NCI-H748 treated with DMSO at 0.1 percent for 48 hours (cell line): Measurements from ENCODE around the gene WNT10A.
A peak's percentile ranks its signal among the peaks of the same experiment; 100 is the strongest.
"Not testable (repeated sequence)": the region's sequence is repeated elsewhere in the genome, so short reads cannot be mapped to it uniquely, and the experiment has no call there.

Source experiments
- DNase-seq: peaks from one replicate; lab custom pipeline; 2025; lab: John Stamatoyannopoulos, UW

The WNT10A gene

DNA sequence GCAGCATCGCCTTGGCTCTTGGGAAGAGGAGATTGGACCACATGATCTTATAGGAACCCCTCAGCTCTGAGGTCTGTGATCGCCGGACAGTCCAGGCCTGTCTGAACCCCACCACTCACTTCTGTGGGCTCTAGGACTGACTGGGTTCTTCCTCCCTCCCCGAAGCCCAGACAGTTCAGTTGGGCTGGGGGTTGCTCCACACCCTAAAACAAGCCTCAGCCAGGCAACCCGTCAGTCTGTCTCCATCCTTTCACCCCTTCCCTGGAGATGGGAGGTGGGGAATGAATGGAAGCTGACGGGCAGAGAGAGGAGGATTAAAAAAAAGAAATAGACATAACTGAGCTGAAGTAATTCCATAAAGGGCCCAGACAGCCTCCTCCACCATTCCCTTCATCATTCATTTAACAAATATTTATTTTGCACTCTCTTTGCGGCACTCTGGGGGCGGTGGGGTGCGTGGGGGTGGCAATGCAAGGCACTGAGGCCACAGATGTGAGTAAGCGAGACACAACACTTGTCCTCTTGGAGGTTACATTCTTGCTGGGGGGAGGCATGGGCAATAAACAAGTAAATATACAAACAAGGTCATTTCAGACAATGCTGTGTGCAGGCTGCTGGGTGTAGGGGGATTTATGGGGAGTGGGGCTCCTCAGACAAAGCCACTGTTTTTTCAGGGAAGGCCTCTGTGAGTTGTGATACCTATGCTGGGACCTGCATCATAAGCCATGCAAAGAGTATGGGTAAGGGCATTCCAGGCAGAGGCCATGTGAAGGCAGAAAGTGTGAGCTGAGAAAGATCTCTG is 12.9 kb downstream of the WNT10A start:
- DNase-seq, result no peak

DNA sequence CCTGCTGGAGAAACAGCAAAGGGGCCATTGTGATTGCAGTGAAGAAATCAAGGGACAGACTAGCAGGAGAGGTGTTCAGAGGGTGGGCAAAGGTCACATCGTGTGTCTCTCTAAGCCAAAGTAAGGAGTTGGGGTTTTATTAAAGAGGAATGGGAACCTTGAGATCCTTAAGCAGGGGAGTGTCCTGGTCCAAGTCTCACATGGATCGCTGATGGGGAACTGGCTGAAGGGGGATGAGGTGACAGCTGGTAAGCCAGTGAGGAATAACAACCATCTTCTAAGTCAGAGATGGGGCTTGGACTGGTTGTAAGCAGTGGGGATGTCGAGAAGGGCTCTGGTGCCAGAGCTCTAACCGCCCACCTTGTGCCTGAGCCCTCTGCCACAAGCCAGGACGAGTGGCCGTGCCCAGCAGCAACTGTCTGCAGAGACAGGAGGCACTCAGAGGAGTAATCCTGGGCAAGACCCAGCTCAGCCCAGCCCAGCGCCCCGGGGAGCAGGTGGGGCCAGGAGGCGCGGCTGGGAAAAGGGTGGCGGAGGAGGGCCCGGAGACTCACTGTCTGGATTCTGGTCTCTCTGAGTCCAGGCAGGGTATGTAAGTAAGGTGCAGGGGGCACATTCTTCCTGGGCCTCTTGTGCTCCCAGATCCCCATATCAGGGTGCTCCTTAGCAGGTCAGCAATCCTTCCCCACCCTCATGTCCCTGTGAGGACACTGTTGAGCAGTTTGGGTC is 13.7 kb downstream of the WNT10A start:
- DNase-seq, result no peak

DNA sequence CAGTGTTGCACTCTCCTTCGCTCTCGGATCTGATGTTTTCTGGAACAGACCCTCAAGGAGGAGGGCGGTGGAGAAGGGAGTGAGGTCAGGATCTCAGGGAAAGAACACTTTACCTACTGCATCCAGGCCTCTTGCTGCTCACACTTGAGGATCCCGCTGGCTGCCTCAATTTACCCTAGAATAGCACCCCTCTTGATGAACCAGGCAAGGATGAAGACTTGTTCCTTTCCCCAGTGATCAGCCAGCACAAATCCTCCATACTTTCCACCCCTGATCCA is 14.2 kb downstream of the WNT10A start:
- DNase-seq, result no peak

DNA sequence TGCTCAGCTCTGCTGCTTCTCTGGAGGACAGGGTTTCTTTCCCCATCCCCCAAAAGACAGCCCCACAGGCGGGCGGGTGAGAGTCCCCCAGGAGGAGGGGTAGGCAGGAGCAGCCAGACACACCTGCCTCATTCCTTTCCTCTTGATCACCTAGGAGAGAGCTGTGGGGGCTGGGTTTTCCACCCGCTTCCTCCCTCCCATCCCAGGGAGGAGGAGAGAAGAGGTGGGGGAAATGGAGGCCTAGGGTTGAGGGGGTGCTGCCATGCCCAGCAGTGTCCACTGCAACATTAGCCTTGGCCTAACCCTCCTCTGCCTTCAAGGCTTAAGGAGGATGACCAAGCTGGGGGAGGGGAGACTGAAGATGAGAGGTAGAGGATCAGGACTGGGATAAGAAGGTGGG is 14.7 kb downstream of the WNT10A start:
- no peak for DNase-seq

DNA sequence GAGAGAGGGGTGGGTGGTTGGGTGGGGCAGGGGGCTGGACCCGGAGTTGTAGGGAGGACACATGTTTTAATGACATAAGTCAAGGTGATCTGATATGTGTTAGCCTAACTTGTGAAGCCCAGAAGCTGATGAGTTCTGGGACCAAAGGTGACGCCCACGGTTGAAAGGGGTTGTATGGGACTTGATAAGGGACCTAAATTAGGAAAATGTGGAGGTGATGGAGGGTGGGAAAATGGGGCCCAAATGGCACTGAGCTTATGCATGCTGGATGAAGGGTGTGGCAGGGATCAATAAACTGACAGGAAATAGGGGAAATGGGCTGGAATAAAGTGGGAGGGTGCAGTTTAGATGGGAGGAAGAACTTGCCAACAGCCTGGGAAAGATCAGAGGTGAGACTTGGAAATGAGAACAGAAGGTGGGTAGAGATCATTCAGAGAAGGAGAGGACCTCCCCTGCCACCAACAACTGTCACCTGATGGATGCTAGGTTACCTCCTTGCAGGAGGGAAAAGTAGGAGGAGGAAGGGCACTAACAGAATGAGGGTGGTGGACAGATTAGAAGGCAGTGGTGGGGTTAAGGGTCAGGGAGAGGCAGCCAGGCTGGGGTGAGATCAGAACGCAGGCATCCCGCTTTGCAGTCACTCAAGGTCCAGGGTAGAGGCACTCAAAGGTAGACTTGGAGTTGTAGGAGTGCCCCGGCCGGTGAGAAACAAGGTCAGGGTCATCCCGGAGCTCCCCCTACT is 15.3 kb downstream of the WNT10A start:
- no peak for DNase-seq

DNA sequence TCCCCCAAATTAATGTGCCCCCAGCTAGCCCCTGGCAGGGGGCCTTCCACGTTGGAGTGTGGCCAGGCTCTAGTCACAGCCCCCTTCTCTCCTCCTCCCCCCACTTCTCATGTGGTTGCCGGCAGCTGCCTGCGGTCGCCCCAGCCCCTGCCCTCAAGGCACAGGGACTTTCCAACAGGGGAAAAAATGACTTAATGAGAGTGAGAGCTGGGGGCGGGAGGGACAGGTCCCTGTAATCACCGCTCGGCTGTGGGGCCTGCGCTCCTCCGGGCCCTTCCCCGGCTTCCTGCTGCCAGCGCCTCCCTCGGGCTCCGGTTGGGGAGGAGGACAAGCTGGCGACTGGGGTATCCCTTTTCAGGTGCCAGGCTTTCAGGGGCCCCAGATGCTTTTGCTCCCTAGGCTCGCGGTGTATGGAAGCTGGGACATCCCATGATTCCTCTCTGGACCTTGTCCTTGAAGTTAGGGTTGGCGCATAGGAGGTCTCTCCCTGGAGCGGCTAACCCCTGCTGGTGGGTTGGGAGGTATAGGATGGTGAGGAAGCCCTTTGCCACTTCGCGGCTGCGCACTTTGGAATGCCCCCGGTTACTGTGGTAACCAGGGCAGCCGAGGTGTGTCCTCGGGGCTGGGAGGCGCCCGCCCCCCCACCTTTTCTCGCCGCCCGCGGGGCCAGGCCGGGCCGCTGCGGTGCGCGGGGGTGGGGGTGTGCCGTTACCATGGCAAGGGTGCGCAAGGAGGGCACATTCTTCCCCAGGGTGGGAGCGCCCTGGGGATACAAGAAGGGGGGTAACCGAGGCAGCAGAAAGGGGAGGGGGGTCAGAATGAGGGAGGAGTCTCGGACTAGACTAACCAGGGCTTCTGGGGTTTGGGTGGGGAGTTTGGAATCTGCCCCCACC is 16.1 kb downstream of the WNT10A start:
- DNase-seq, result peak; percentile 64

GRCh38 chr2:218897394-218898108 is 16.9 kb downstream of the WNT10A start:
- DNase-seq, result peak; percentile 26

- peak; percentile 37 for DNase-seq
Observed at GRCh38 chr2:218898109-218898878, 17.6 kb downstream of the WNT10A start.

DNA sequence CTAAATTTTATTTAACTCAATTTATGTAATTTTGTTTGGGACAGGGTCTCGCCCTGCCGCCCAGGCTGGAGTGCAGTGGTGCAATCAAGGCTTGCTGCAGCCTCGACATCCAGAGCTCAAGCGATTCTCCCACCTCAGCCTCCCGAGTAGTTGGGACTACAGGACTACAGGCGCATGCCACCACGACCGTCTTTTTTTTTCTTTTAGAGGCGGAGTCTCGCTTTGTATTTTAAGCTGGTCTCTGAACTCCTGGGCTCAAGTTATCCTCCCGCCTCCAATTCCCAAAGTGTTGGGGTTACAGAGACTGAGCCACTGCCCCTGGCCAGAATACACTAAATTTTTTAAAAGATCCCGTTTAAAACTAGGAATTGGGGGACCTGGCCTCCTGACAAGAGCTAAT is 18.5 kb downstream of the WNT10A start:
- no peak for DNase-seq

DNA sequence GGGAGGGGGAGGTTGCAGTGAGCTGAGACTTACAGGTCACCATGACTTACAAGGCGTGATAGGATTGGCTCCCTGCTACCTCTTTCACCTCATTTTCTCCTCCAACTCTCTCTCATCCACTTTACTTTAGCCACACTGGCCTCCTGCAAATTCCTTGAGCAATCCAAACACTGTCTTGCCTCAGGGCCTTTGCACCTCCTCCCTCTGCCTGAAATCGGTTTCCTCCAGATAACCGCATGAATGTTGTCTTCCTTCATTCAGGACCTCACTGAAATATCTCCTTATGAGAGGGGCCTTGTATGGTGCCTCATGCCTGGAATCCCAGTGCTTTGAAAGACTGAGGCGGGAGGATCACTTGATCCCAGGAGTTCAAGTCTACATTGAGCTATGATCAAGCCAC is 21.8 kb downstream of the WNT10A start:
- DNase-seq, result no peak

DNA sequence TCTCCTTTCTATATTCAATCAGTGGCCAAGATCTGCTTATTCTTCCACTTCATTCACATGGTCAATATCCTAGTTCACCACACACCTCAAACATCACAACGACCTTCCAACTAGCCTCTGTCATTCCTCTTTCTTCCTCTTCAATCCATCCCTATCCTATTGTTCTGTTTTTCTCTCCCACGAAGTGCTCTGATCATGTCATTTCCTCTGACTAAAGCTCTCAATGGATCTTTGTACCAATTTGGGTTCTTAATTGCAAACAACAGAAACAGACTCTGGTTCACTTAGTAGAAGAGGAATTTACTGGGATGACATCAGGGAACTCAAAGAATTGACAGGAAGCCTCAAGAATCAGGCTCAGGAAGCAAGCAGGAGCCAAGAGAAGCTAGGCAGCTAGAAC is 23.5 kb downstream of the WNT10A start:
- DNase-seq, result no peak

DNA sequence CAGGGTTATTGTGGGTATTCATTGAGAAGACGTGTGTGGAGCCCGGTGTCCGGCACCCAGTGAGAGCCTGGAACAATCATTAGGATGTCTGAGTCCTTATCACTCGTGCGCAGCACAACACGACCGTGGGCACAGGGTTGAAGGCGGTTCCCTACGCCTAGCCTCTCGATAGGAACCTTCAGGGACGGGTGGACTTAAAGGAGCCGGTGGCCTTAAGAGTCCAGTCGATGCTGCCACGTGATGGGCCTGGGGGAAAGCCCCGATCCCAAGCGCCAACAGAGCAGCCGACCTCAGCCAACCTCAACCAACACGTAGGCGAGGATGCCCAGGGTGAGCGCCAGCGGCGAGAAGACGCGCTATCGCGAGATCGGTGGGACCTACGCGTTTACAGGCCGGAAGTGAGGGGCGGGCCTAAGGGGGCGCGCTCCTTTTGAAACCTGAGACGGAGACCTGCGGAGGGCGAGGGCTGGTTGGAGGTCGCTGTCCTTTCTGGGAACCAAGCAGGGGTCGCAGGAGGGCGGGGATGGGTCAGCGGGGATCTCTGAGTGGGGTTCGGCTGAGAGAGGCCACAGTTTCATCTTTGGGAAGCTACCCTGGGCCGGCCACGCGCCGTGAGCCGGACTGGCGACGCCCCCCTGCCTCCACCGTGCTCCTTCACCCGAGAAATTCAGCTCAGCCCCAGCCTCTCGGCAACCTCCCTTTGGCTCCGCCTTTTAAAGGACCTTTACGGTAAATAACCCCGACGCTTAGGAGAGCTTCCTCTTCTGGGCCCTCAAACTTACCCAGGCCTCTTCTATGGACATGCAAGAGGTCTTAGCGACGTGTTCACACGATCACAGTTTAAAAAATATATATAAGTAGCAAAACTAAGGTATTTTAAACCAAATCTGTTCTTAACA is 28.3 kb downstream of the WNT10A start:
- DNase-seq, result peak; percentile 79

GRCh38 chr2:218910741-218911140 is 30.1 kb downstream of the WNT10A start:
- no peak for DNase-seq

DNA sequence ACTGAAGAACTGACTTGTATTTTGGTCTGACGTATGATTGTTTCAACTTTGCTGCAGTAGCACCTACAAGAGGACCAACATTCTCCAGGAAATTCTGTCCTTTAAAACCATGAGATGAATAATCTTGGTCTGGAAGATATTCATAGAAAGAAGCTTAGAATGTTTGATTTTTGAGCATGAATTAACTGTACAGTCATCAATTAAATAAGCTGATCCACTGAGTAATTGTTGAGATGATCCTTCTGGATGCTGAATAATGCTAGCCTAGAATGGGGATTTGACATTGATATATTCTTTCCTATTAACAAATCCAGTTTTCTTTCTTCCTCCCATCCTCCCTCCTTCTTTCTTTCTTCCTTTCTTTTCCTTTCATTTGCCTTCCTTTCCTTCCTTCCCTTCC is 39.9 kb downstream of the WNT10A start:
- DNase-seq, result no peak

GRCh38 chr2:218924757-218925156 is 44.1 kb downstream of the WNT10A start:
- no peak for DNase-seq

DNA sequence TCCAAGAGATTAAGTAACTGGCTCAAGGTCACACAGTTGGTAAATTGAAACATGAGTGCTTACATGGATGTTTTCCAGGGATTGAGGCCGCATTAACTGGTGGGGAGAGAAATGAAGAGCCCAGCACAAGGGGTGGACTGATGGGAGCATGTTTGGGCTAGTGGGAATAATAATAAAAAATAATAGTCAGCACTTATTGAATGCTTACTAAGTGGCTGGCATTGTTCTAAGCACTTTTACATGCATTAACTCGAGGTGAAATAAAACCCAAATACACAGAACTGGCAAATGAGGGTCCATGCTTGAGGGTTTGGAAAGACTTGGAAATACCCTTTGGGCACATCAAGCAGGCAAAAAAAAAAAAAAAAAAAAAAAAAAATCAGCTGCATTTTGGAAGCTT is 44.8 kb downstream of the WNT10A start:
- no peak for DNase-seq

DNA sequence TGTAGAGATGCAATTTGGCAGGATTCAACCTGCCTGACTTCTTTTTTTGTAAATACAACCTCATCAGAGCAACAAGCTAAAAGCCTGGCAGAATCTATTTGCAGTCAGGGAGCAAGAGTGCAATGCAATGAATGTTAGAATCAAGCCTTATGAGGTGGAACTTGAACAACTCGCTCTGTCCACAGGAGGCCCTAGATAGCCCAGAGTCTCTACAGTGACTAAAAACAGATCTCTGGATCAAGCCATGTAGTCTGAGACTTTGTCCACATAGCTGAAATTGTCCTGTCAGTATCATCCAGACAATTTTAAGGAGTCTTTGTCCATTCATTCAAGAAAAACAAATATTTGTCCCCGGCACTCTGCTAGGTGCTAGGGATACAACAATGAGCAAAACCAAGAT is 46.8 kb downstream of the WNT10A start:
- peak; percentile 80 for DNase-seq

DNA sequence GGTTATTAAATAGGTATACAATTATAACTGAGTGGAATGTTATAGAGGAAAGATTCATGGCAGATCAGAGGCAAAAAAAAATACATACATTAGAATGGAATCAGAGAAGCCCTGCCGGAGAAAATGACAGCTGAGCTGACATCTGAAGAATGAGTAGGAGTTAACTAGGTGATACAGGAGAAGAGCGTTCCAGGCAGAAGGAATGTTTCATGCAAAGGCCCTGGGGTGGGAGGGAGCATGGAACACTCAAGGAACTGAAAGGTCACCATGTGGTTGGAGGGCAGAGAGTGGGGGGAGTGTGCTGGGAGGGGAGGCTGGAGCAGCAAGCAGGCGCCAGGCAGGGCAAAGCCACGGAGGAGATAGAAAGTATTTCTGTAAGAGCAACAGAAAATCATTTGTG is 47.2 kb downstream of the WNT10A start:
- no peak for DNase-seq

DNA sequence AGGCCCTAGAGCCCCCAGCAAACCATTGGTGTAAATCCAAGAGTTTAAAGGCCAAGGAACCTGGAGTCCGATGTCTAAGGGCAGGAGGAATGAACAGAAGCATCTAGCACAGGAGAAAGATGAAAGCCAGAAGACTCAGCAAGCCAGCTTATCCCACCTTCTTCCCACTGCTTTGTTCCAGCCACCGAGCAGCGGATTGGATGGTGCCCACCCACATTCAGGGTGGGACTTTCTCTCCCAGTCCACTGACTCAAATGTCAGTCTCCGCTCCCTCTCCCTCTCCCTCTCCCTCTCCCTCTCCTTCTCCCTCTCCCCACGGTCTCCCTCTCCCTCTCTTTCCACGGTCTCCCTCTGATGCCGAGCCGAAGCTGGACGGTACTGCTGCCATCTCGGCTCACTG is 49.8 kb downstream of the WNT10A start:
- not testable (repeated sequence) for DNase-seq

GRCh38 chr2:218931751-218932150 is 51.1 kb downstream of the WNT10A start:
- DNase-seq, result not testable (repeated sequence)
